Cardiac fibroblast (primary cell): ENCODE results near the gene ERI3.
"Not testable (repeated sequence)": the region's sequence is repeated elsewhere in the genome, so short reads cannot be mapped to it uniquely, and the experiment has no call there.

Experiments used
- DNase-seq, 2 donors: peaks; one replicate each; pipeline versions ENCODE4 v3.0.0 to v3.0.0-alpha.2; 2010; ENCODE audit warnings: low read depth in 2 of 2
- H3K4me3 ChIP-seq, 2 donors: replicated peaks in 1 of 2; 1 replicate in 1 of 2; 2 replicates in 1 of 2; pipeline ENCODE4 v1.5.1; 2011; ENCODE audit warnings: low read depth in 2 of 2, low read length in 2 of 2, mild to moderate bottlenecking in 2 of 2, moderate library complexity in 1 of 2
- TF ChIP-seq, protein P1 (sequence below): IDR thresholded peaks from one replicate; pipeline ENCODE4 v1.5.1; 2011; ENCODE audit warnings: low read depth, mild to moderate bottlenecking, low read length, inconsistent platforms

The ERI3 gene

DNA sequence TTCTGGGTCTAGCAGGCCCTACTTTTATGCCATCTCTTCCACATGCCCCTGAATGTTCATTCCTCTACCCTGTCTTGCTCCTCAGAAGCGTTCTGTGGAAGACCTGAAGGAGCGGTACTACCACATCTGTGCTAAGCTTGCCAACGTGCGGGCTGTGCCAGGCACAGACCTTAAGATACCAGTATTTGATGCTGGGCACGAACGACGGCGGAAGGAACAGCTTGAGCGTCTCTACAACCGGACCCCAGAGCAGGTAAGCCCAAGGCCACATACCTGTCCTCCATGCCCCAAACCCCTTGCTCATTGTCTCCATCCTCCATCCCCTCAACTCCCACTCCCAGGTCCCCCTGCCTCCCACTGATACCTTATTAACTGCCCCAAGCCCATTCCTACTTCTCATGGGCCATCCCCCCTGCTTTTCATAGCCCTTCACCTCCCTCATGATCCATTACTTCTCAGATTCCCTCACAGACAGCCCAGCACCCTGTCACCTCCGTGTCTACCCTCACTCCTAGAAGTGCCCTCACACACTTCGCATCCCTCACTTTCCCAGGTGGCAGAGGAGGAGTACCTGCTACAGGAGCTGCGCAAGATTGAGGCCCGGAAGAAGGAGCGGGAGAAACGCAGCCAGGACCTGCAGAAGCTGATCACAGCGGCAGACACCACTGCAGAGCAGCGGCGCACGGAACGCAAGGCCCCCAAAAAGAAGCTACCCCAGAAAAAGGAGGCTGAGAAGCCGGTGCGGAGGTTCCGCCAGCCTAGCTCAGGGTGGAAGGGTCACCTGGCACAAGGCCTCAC, 136.4 kb downstream of the ERI3 start:
- DNase-seq, result no peak
- TF ChIP-seq, protein P1, sequence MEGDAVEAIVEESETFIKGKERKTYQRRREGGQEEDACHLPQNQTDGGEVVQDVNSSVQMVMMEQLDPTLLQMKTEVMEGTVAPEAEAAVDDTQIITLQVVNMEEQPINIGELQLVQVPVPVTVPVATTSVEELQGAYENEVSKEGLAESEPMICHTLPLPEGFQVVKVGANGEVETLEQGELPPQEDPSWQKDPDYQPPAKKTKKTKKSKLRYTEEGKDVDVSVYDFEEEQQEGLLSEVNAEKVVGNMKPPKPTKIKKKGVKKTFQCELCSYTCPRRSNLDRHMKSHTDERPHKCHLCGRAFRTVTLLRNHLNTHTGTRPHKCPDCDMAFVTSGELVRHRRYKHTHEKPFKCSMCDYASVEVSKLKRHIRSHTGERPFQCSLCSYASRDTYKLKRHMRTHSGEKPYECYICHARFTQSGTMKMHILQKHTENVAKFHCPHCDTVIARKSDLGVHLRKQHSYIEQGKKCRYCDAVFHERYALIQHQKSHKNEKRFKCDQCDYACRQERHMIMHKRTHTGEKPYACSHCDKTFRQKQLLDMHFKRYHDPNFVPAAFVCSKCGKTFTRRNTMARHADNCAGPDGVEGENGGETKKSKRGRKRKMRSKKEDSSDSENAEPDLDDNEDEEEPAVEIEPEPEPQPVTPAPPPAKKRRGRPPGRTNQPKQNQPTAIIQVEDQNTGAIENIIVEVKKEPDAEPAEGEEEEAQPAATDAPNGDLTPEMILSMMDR, result no peak
- H3K4me3 ChIP-seq, result no peak overlapping the region

DNA sequence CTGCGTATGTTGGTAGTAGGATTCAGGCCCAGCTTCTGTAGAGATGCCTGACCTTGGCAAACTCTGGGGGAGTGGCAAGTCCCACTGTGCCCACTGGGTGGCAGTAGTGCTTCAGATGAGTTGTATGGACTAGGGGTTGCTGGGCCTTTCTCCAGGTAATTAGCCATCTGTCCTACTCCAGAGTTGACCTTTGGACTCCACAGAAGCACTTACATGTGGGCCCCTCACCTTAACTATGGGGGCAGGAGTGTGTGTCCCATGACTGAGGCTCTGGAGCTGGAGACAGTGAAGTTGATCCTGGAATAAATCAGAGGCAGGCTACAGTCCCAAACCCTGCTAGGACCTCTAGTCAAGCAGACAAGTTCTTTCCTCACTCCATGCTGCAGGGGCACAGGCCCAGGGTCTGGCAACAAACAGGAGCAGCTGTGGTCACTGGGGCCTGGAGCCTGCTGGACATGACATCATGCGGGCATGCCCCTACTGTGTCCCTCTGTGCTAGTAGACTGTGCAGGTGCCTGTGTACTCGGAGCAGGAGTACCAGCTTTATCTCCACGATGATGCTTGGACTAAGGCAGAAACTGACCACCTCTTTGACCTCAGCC, 137.1 kb downstream of the ERI3 start:
- DNase-seq, result peak; percentile 74 to 76
- H3K4me3 ChIP-seq, result no peak overlapping the region
- TF ChIP-seq, protein P1, result peak; percentile 89

DNA sequence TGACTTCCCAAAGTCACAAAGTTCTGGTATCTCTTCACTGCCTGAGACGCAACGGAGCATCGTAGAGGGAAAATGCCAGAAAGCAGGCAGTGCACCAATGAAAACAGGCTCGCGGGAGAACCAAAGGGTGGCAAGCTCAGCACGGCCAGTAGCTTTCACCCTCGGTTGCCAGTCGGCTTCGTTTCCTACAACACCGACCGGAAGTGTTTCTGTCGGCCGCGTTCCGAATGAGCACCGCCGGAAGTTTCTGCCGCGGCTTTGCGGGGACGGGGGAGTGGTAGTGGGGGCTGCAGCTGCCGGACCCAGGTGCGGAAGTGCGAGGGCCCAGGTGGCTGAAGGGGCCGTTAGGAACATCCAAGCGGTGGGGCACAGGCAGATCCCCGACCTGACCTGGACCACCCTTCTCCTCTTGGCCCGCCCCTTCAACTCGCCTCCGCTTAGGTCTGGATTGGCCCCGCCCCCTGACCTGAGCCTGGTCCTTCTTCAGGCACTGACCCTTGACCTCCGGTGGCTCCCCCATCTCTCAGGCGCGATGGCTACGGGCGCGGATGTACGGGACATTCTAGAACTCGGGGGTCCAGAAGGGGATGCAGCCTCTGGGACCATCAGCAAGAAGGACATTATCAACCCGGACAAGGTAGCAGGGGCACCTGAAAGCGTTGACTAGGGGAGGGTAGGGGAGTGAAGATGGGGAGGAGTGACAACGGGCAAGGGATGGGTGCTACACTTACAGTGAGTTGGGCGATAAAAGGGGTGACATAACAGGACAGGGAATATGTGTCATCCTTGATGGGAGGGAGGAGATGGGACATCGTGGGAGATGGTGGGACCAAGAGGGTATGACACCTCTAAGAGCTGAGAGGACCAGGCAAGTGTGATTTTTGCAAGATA, 141.6 kb downstream of the ERI3 start, which contains the start of gene DMAP1:
Gene DMAP1, plus strand, starts transcription at position 250 of the 891 bp plus-strand sequence. Its CDS starts 283 bp downstream, at position 533.
- peak within 1 kb of the TSS; percentile 88 to 98 for H3K4me3 ChIP-seq
- DNase-seq, result peak; percentile 88
- TF ChIP-seq, protein P1, result no peak

DNA sequence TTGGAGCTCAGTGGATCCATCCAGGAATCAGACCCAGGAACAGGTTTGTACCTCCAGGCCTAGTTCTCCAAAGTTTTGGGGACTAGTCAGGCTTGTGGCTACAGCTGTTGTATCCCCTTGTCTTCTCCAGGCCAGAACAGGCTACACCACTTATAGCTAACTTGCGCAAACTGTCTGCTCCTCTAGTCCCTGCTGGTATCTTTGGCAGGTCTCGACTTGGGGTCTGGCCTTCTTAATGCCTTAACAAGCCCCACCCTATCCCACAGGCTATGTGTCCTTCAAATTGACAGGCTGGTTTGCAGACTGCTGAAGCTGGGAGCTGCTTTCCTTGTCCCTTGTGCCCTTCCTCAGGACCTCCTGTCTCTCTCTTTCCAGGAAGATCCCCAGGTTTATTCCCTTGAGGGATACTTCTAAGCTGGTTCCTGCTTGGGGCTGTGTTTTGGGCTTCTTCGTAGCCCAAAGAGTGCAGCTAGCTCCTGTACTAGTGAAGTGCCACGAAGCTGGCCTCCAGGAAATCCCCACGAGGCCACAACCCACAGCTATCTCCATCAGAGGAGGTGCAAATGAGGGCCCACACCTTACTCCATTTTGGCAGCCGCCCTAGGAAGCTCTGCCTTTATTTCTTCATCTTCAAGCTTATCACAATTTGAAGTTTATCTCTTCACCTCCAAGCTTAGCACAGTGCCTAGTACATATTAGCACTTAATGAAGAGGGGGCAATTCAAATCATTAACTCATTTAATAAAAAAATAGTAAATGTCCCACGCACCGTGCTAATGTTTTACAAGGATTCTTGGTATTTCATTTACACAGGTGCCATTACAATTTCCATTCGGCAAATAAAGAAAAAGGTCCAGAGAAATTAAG, 142.5 kb downstream of the ERI3 start:
- peak overlapping the region; percentile 88 to 98 for H3K4me3 ChIP-seq
- TF ChIP-seq, protein P1, result no peak
- no peak for DNase-seq

DNA sequence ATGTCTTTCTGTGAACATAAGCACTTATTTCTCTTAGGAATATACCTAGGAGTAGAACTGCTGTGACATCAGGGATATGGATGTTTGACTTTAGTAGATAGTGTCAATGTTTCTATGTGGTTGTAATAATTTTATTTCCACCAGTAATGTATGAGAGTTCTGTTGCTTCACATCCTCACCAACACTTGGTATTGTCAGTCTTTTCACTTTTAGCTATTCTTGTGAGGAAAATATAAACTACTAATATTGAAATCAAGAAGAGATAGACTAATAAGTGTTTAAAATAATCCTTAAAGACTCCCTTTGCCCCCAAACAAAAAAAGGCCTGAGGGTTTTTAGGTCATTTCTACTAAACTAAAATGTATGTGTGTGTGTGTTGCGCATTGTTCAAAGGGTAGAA, 144.5 kb downstream of the ERI3 start:
- TF ChIP-seq, protein P1, result no peak
- H3K4me3 ChIP-seq, result no peak overlapping the region
- no peak for DNase-seq

DNA sequence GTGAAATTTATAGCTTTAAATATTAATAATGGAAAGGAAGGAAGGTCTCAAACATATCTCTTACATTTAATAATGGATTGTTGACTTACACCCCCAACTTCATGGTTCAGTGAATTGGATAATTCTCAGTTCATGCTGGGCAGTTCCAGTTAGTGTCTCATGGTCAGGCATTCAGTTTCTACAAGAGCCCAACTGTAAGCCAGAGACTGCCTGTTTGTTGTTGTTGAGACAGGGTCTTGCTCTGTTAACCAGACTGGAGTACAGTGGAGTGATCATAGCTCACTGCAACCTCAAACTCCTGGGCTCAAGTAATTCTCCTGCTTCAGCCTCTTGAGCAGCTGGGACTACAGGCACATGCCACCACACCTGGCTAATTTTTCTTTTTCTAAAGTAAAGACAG, 146.8 kb downstream of the ERI3 start:
- no peak for DNase-seq
- TF ChIP-seq, protein P1, result no peak
- H3K4me3 ChIP-seq, result no peak overlapping the region

DNA sequence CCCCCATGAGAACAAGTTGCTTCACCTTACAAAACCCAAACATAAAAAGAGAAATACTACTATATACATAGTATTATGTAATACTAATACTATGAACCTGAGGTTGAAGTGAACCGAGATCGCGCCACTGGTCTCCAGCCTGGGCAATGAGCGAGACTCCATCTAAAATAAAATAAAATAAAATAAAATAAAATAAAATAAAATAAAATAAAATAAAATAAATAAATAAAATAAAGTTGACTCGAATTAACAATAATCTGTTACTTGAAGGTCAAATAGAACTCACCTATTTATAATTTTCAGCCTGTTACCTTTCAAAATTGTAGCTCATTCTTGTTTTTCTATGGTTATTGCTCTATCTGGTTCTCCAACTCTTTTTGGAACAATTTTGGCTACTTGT, 148.5 kb downstream of the ERI3 start:
- H3K4me3 ChIP-seq, DNase-seq: not testable (repeated sequence)
